WTC11 (cell line): ENCODE data around the gene CSNK1G1. TPM values are rescaled to one million over a fixed set of nuclear protein-coding genes. Genes with fewer than 3 reads are reported as not detected.

Source experiments
- ATAC-seq: fragments of 200-7000 bp; cut with Tn5 transposase; 2 replicates; pipeline ENCODE4 v1.10.0; 2021; ENCODE audit warnings: mild to moderate bottlenecking, moderate library complexity
- CTCF ChIA-PET: fragments of 300-600 bp; sonication (Branson Sonifier 250); formaldehyde crosslinking; loops from one replicate; lab custom pipeline; 2021; ENCODE audit warnings: antibody characterized with exemption; lab: Charles Lee
- POLR2A ChIA-PET: fragments of 350-600 bp; sonication (Branson Sonifier 250); formaldehyde crosslinking; loops from one replicate; lab custom pipeline; 2021; ENCODE audit warnings: antibody characterized with exemption; lab: Charles Lee
- DNase-seq: peaks from one replicate; pipeline ENCODE4 v3.0.0; 2021; ENCODE audit warnings: low spot score
- H3K27ac Mint-ChIP-seq: 2 replicates; pipeline ENCODE4 v1.8.0; 2021; ENCODE audit warnings: mixed read lengths
- H3K27me3 Mint-ChIP-seq: 2 replicates; pipeline ENCODE4 v1.8.0; 2021; ENCODE audit warnings: low read depth, mild to moderate bottlenecking, moderate library complexity, mixed read lengths
- H3K36me3 Mint-ChIP-seq: 2 replicates; pipeline ENCODE4 v1.8.0; 2021; ENCODE audit warnings: mixed read lengths
- H3K4me1 Mint-ChIP-seq: 2 replicates; pipeline ENCODE4 v1.8.0; 2022; ENCODE audit warnings: mixed read lengths
- H3K4me3 Mint-ChIP-seq: 2 replicates; pipeline ENCODE4 v1.8.0; 2021; ENCODE audit warnings: mild to moderate bottlenecking, moderate library complexity, mixed read lengths
- H3K9me3 Mint-ChIP-seq: 2 replicates; pipeline ENCODE4 v1.8.0; 2021; ENCODE audit warnings: mixed read lengths
- ATF6 ChIP-seq: sonication (generic); formaldehyde crosslinking; IDR thresholded peaks from 2 replicates; pipeline ENCODE4 v1.8.1; 2023; ENCODE audit warnings: mild to moderate bottlenecking, missing genetic modification reagents
- CREB1 ChIP-seq: sonication (generic); formaldehyde crosslinking; IDR thresholded peaks from 2 replicates; pipeline ENCODE4 v1.8.0; 2023; ENCODE audit warnings: mild to moderate bottlenecking, missing genetic modification reagents
- FOXK1 ChIP-seq: sonication (generic); formaldehyde crosslinking; IDR thresholded peaks from 2 replicates; pipeline ENCODE4 v1.8.0; 2022; ENCODE audit warnings: mild to moderate bottlenecking, moderate library complexity, missing genetic modification reagents
- HMGXB4 ChIP-seq: sonication (generic); formaldehyde crosslinking; IDR thresholded peaks from 2 replicates; pipeline ENCODE4 v1.8.1; 2023; ENCODE audit warnings: mild to moderate bottlenecking, moderate library complexity, missing genetic modification reagents
- NR1H2 ChIP-seq: sonication (generic); formaldehyde crosslinking; IDR thresholded peaks from 2 replicates; pipeline ENCODE4 v1.9.0; 2021; ENCODE audit warnings: mild to moderate bottlenecking, moderate library complexity, missing genetic modification reagents
- NR3C1 ChIP-seq: sonication (generic); formaldehyde crosslinking; conservative IDR thresholded peaks from 2 replicates; pipeline ENCODE4 v1.8.1; 2023; ENCODE audit warnings: low read depth, mild to moderate bottlenecking, missing genetic modification reagents
- RELA ChIP-seq: sonication (generic); formaldehyde crosslinking; IDR thresholded peaks from 2 replicates; pipeline ENCODE4 v1.8.1; 2022; ENCODE audit warnings: missing genetic modification reagents, mild to moderate bottlenecking, borderline replicate concordance
- SMAD3 ChIP-seq: sonication (generic); formaldehyde crosslinking; IDR thresholded peaks from 2 replicates; pipeline ENCODE4 v1.8.0; 2022; ENCODE audit warnings: missing genetic modification reagents, mild to moderate bottlenecking, borderline replicate concordance
- ZNF138 ChIP-seq: sonication (generic); formaldehyde crosslinking; conservative IDR thresholded peaks from 2 replicates; pipeline ENCODE4 v1.8.1; 2022; ENCODE audit warnings: mild to moderate bottlenecking, moderate library complexity, missing genetic modification reagents
- ZNF263 ChIP-seq: sonication (generic); formaldehyde crosslinking; IDR thresholded peaks from 2 replicates; pipeline ENCODE4 v1.8.1; 2022; ENCODE audit warnings: low read depth, mild to moderate bottlenecking, moderate library complexity, missing genetic modification reagents
- ZNF532 ChIP-seq: fragments of 250-450 bp; sonication (Bioruptor Pico); IDR thresholded peaks from 2 replicates; pipeline ENCODE4 v1.9.0; 2021; ENCODE audit warnings: mild to moderate bottlenecking, borderline replicate concordance
- total RNA-seq: library from RNA; stranded (reverse); gene quantifications from 3 replicates; pipeline ENCODE4 v1.2.3, GENCODE V29; 2021
- TF ChIP-seq, protein P1 (sequence below): sonication (generic); formaldehyde crosslinking; IDR thresholded peaks from 2 replicates; pipeline ENCODE4 v1.8.1; 2022; ENCODE audit warnings: missing genetic modification reagents, borderline replicate concordance
- TF ChIP-seq, protein P2 (sequence below): sonication (generic); formaldehyde crosslinking; IDR thresholded peaks from 2 replicates; pipeline ENCODE4 v1.8.0; 2023; ENCODE audit warnings: missing genetic modification reagents

The CSNK1G1 gene
- total RNA-seq, 1 experiment from 2014 or later, result 19.3 TPM

DNA sequence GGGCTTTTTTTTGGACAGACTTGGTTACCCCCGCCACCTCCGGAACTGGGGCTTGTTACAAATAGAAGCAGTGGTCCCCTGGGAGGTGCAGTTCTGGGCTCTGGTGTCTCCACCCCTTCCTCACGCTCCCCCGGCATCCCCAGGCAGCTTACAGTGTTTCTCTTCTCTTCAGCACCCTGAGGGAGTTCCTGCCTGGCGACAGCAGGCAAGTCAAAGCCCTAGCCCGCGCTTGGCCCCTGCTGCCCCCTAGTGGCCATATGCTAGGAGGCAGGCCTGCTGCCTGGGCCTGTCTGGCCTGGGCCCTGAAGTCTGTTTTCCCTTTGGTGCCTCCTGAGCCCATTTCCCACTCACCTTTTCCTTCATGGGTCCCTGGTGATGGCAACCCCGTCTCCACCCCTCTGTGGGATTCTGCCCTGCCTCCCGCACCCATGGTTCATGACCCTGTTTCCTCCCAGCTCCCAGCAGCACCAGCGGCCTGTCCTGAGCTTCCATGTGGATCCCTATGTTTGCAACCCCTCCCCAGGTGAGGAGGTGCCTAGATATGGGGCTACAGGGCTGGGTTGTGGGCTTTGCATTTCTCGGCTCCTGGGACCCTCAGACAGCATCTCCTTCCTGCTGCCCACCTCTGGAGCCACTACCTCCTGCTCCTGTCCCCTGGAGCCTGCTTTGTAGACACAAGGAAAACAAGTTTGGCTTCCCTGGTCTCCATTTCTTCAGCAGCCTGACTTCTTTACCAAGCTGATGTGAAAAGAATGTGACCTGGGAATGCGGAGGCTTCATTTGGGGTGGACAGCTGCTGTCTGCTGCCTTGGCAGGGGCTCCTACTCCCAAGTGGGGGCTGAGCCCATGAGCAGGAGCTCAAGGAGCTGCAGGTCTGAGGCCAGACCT lies 202.2 kb downstream of the CSNK1G1 start (continued):
- TF ChIP-seq ATF6 (CRISPR knock-in tag), result no peak
- TF ChIP-seq FOXK1 (CRISPR knock-in tag), result 0 out of 2 replicates have a peak, but pooled peaks have one; percentile 32
- no peak; the same call in 1 of the 2 replicates for TF ChIP-seq HMGXB4
- no peak for TF ChIP-seq NR1H2 (CRISPR knock-in tag)
- TF ChIP-seq NR3C1 (CRISPR knock-in tag), result no peak
- TF ChIP-seq RELA, result no peak
- no peak for TF ChIP-seq ZNF138 (CRISPR knock-in tag)
- TF ChIP-seq, protein P1, sequence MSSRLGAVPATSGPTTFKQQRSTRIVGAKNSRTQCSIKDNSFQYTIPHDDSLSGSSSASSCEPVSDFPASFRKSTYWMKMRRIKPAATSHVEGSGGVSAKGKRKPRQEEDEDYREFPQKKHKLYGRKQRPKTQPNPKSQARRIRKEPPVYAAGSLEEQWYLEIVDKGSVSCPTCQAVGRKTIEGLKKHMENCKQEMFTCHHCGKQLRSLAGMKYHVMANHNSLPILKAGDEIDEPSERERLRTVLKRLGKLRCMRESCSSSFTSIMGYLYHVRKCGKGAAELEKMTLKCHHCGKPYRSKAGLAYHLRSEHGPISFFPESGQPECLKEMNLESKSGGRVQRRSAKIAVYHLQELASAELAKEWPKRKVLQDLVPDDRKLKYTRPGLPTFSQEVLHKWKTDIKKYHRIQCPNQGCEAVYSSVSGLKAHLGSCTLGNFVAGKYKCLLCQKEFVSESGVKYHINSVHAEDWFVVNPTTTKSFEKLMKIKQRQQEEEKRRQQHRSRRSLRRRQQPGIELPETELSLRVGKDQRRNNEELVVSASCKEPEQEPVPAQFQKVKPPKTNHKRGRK (CRISPR knock-in tag), result no peak
- TF ChIP-seq, protein P2, sequence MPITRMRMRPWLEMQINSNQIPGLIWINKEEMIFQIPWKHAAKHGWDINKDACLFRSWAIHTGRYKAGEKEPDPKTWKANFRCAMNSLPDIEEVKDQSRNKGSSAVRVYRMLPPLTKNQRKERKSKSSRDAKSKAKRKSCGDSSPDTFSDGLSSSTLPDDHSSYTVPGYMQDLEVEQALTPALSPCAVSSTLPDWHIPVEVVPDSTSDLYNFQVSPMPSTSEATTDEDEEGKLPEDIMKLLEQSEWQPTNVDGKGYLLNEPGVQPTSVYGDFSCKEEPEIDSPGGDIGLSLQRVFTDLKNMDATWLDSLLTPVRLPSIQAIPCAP, result no peak
- no peak for TF ChIP-seq ZNF263

DNA sequence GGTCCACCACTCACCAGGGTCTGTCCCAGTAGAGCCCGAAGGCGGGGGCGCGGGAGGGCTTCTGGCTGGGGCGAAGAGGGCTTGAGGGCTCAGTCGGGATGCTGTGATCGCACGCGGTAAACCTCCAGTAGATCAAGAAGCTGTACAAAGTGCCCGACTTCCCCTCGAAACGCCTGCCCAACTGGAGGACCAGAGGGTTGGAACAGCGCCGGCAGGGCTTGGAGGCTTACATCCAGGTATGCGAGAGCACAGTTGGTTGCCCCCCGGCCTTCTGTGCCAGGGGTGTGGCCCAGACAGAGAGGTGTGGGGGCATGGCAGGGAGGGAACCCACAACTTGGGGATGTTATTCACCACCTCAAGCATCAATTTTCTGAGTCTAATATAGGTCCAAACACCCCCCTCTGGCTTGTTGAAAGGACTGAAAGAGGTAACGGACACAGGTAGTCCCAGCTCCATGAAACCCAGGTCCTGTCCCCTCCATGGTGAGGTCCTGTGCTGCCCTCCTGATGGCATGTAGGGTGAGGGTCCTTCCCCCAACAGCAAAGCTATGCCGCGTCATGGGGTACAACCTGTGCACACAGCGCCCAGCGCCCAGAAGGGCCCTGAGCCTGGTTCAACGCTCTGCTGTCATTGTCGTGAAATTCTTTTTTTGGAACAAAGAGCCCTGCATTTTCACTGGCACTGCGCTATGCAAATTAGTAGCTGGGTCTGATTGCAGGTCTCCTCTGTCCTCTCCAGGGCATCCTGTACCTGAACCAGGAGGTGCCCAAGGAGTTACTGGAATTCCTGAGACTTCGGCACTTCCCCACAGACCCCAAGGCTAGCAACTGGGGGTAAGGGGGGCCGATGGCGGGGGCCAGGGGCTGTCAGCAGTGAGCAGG lies 203.2 kb downstream of the CSNK1G1 start:
- H3K9me3 Mint-ChIP-seq, result no peaks in the 10 kb centered on the region
- peak overlapping the region; percentile 75 for H3K4me3 Mint-ChIP-seq
- POLR2A ChIA-PET, result interaction anchor here (0.6 to 1.6 kb wide), 3 partner anchors 10 to 59 kb away, joined by 3 to 9 read pairs (median 3); partner anchors contain the start of genes CIAO2A and PPIB
- peaks cover 19% of the 10 kb centered on the region for H3K4me1 Mint-ChIP-seq
- peaks cover 32% of the 10 kb centered on the region for H3K27me3 Mint-ChIP-seq
- TF ChIP-seq CREB1 (no peak), ZNF532 (CRISPR knock-in tag) (peak; percentile 54; the same call in 1 of the 2 replicates), SMAD3 (CRISPR knock-in tag) (peak; percentile 48; the same call in 1 of the 2 replicates)
- CTCF ChIA-PET, result interaction anchor here (0.5 to 2.7 kb wide), 47 partner anchors 9 to 600 kb away, joined by 3 to 45 read pairs (median 4); partner anchors contain the start of genes CIAO2A, CSNK1G1, DAPK2 and PPIB
- peaks cover 27% of the 10 kb centered on the region for H3K36me3 Mint-ChIP-seq
- no peak for DNase-seq
- peak; percentile 1 for ATAC-seq
- H3K27ac Mint-ChIP-seq, result no peak overlapping the region
